Caco-2 (cell line): ENCODE measurements around the gene TMEM131L. TPM values are rescaled to one million over a fixed set of nuclear protein-coding genes. Genes with fewer than 3 reads are reported as not detected.

ENCODE experiments used
- BruUV-seq: library from RNA; stranded (reverse); fragments of 400-500 nt; replicated peaks from 2 replicates; lab custom pipeline; 2021; lab: Mats Ljungman, UMichigan
- CTCF ChIA-PET: fragments of 300-600 bp; sonication (Branson Sonifier 250); formaldehyde crosslinking; loops from one replicate; lab custom pipeline; 2022; ENCODE audit warnings: antibody characterized with exemption; lab: Charles Lee
- POLR2A ChIA-PET: fragments of 300-600 bp; sonication (Branson Sonifier 250); formaldehyde crosslinking; loops from one replicate; lab custom pipeline; 2022; ENCODE audit warnings: antibody characterized with exemption; lab: Charles Lee
- DNase-seq, 2 experiments: peaks; one replicate each; pipeline versions ENCODE4 v3.0.0 to v3.0.0-alpha.2; 2020 to 2022
- H3K27me3 ChIP-seq: replicated peaks from 2 replicates; pipeline ENCODE4 v1.6.0; 2011; ENCODE audit warnings: low read length; ENCODE audit not compliant: control insufficient read depth, insufficient read depth
- H3K36me3 ChIP-seq: 2 replicates; pipeline ENCODE4 v1.5.1; 2011; ENCODE audit warnings: low read length; ENCODE audit not compliant: control insufficient read depth, insufficient read depth
- H3K4me1 ChIP-seq: fragments of 250-450 bp; sonication (Bioruptor Pico); 2 replicates; pipeline ENCODE4 v1.5.1; 2020; ENCODE audit warnings: mild to moderate bottlenecking
- H3K4me3 ChIP-seq: 2 replicates; pipeline ENCODE4 v1.5.1; 2011; ENCODE audit warnings: low read depth, mild to moderate bottlenecking, control low read depth, low read length
- H3K9me3 ChIP-seq: fragments of 250-450 bp; sonication (Bioruptor Pico); 2 replicates; pipeline ENCODE4 v1.5.1; 2020; ENCODE audit warnings: mild to moderate bottlenecking, moderate library complexity
- H3K27ac Mint-ChIP-seq: one replicate; pipeline ENCODE4 v1.8.0; 2022; ENCODE audit warnings: mixed read lengths; ENCODE audit not compliant: unreplicated experiment
- H3K27me3 Mint-ChIP-seq: one replicate; pipeline ENCODE4 v1.8.0; 2022; ENCODE audit warnings: mixed read lengths; ENCODE audit not compliant: insufficient read depth, unreplicated experiment
- H3K36me3 Mint-ChIP-seq: one replicate; pipeline ENCODE4 v1.8.0; 2022; ENCODE audit warnings: mild to moderate bottlenecking, mixed read lengths; ENCODE audit not compliant: insufficient read depth, unreplicated experiment
- H3K4me1 Mint-ChIP-seq: one replicate; pipeline ENCODE4 v1.8.0; 2022; ENCODE audit warnings: low read depth, mixed read lengths; ENCODE audit not compliant: unreplicated experiment
- H3K4me3 Mint-ChIP-seq: one replicate; pipeline ENCODE4 v1.8.0; 2022; ENCODE audit warnings: mild to moderate bottlenecking, moderate library complexity, mixed read lengths; ENCODE audit not compliant: unreplicated experiment
- H3K9me3 Mint-ChIP-seq: one replicate; pipeline ENCODE4 v1.8.0; 2022; ENCODE audit warnings: mixed read lengths; ENCODE audit not compliant: unreplicated experiment
- CTCF ChIP-seq, 2 experiments: fragments of 200-600 bp in 1 of 2; IDR thresholded peaks; 1 replicate in 1 of 2; 2 replicates in 1 of 2; pipeline versions ENCODE4 v1.5.1 to v1.8.0; 2011 to 2022; ENCODE audit warnings: antibody characterized with exemption in 1 of 2, control low read depth in 1 of 2, inconsistent platforms in 1 of 2, low read depth in 1 of 2, low read length in 1 of 2, mild to moderate bottlenecking in 1 of 2, moderate library complexity in 1 of 2; ENCODE audit not compliant: insufficient read depth in 1 of 2, severe bottlenecking in 1 of 2, unreplicated experiment in 1 of 2
- intact Hi-C: fragments of 100-400 bp; cut with micrococcal nuclease; formaldehyde crosslinking; loops from one replicate; pipeline ENCODE4 v1.10.0; 2022; ENCODE audit not compliant: unreplicated experiment
- total RNA-seq: library from RNA; stranded (reverse); gene quantifications from 2 replicates; pipeline ENCODE4 v1.2.3, GENCODE V29; 2022

The TMEM131L gene
- total RNA-seq, 1 experiment from 2014 or later: 20.8 TPM

DNA sequence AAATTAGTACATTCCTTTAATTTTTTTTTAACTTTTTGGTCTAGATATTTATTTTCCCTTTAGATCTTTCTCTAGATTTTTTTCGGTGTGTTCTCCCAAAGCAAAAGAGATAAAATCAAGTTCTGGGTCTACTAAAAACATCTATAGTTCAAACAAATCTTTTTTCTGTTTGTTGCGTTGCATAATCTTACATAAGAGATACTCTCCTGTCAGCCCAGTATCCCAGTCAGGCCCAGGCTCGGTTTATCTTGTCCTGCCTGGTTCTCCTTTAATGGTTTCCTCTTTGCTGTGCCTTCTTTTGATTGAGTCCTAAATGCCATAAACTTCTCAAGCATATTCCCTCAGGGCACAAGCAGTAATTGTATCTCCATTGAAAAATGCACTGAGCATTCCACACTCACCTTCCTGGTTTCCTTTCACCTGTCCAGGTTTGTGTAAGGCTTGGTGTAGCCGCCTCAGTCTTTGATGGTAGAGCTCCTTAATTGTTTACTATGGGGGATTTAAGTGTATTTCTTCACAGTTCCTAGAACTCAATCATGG is 104.9 kb downstream of the TMEM131L start:
- intact Hi-C loops: loop anchor here (10.0 kb wide), 1 partner anchor 336 kb away; no protein-coding TSS in a partner anchor
- ChIA-PET CTCF (no interaction called here), POLR2A (no interaction called here)
- no peak overlapping the region for H3K4me3 ChIP-seq
- peaks cover 8% of the 10 kb centered on the region for H3K4me1 Mint-ChIP-seq
- H3K27me3 Mint-ChIP-seq: no peaks in the 10 kb centered on the region
- 0 out of 2 replicates have a peak, but pooled peaks cover 3% of the 10 kb centered on the region for H3K9me3 ChIP-seq
- no peak overlapping the region for H3K4me3 Mint-ChIP-seq
- peak overlapping the region; percentile 83 for H3K27ac Mint-ChIP-seq
- H3K9me3 Mint-ChIP-seq: no peaks in the 10 kb centered on the region
- peak in 1 of 2 experiments; percentile 31 for DNase-seq
- H3K4me1 ChIP-seq: peaks cover 69% of the 10 kb centered on the region
- no TSS peak for BruUV-seq
- no peaks in the 10 kb centered on the region for H3K27me3 ChIP-seq
- no peaks in the 10 kb centered on the region for H3K36me3 Mint-ChIP-seq
- H3K36me3 ChIP-seq: no peaks in the 10 kb centered on the region
- TF ChIP-seq CTCF (IDR thresholded peaks at IDR 0.05; ENCODE audit: insufficient read depth in 1 of 2, low read depth in 1 of 2, low read length in 1 of 2, severe bottlenecking in 1 of 2, unreplicated experiment in 1 of 2): no peak

DNA sequence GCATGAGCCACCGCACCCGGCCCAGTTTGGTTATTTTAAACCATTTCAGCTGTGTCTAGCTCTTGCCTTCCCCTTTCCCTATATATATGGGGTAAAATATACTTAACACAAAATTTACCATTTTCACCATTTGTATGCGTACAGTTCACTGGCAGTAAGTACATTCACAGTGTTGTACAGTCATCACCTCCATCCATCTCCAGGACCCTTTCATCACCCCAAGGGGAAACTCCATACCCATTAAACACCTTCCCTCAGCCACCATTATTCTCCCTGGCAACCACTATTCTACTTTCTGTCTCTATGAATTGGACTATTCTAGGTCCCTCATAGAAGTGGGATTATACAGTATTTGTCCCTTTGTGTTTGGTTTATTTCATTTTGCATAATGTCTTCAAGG is 106.4 kb downstream of the TMEM131L start:
- Mint-ChIP-seq H3K4me1 (peaks cover 8% of the 10 kb centered on the region), H3K4me3 (no peak overlapping the region), H3K27me3 (no peaks in the 10 kb centered on the region), H3K36me3 (peaks cover 6% of the 10 kb centered on the region), H3K9me3 (no peaks in the 10 kb centered on the region), H3K27ac (no peak overlapping the region)
- no peaks in the 10 kb centered on the region for H3K9me3 ChIP-seq
- ChIA-PET CTCF (no interaction called here), POLR2A (no interaction called here)
- no TSS peak for BruUV-seq
- no peak for TF ChIP-seq CTCF (IDR thresholded peaks at IDR 0.05; ENCODE audit: insufficient read depth in 1 of 2, low read depth in 1 of 2, low read length in 1 of 2, severe bottlenecking in 1 of 2, unreplicated experiment in 1 of 2)
- H3K36me3 ChIP-seq: no peaks in the 10 kb centered on the region
- DNase-seq: no peak
- intact Hi-C loops: loop anchor here (10.0 kb wide), 1 partner anchor 338 kb away; no protein-coding TSS in a partner anchor
- no peaks in the 10 kb centered on the region for H3K27me3 ChIP-seq
- H3K4me1 ChIP-seq: peaks cover 54% of the 10 kb centered on the region
- H3K4me3 ChIP-seq: no peak overlapping the region

- ChIA-PET CTCF (interaction anchor here (1.6 to 2.1 kb wide), 2 partner anchors 9 to 42 kb away, joined by 3 to 15 read pairs; no protein-coding TSS in a partner anchor), POLR2A (no interaction called here)
- H3K4me3 Mint-ChIP-seq: no peak overlapping the region
- TF ChIP-seq CTCF (IDR thresholded peaks at IDR 0.05; ENCODE audit: insufficient read depth in 1 of 2, low read depth in 1 of 2, low read length in 1 of 2, severe bottlenecking in 1 of 2, unreplicated experiment in 1 of 2): no peak
- no TSS peak for BruUV-seq
- Histone ChIP-seq H3K9me3 (no peaks in the 10 kb centered on the region), H3K27me3 (no peaks in the 10 kb centered on the region), H3K36me3 (no peaks in the 10 kb centered on the region), H3K4me3 (no peak overlapping the region), H3K4me1 (peaks cover 48% of the 10 kb centered on the region)
- no peak overlapping the region for H3K27ac Mint-ChIP-seq
- no peaks in the 10 kb centered on the region for H3K9me3 Mint-ChIP-seq
- no peak for DNase-seq
- peaks cover 12% of the 10 kb centered on the region for H3K36me3 Mint-ChIP-seq
- intact Hi-C loops: loop anchor here (10.0 kb wide), 1 partner anchor 338 kb away; no protein-coding TSS in a partner anchor
- H3K4me1 Mint-ChIP-seq: peaks cover 8% of the 10 kb centered on the region
- H3K27me3 Mint-ChIP-seq: no peaks in the 10 kb centered on the region
Observed at GRCh38 chr4:153573221-153573620, 107.1 kb downstream of the TMEM131L start.
